Stimulated activated CD4-positive, alpha-beta T cell treated with anti-CD3 and anti-CD28 coated beads, Interleukin-1b, Interleukin-23, amount 100 ng/mL, for 4 hours (primary cell): ENCODE results near the gene PHF20.
A peak's percentile ranks its signal among the peaks of the same experiment; 100 is the strongest.
"Not testable (repeated sequence)": the region's sequence is repeated elsewhere in the genome, so short reads cannot be mapped to it uniquely, and the experiment has no call there.

Source experiments
- DNase-seq, 2 donors: peaks; one replicate each; pipeline ENCODE4 v3.0.0-alpha.2; 2020; ENCODE audit warnings: low read depth in 2 of 2

PHF20 gene

GRCh38 chr20:35920523-35920922 is 148.7 kb downstream of the PHF20 start:
- no peak for DNase-seq

- no peak for DNase-seq
Measured at GRCh38 chr20:35929301-35929700, 157.5 kb downstream of the PHF20 start.

- no peak for DNase-seq
Measured at GRCh38 chr20:35934050-35934449, 162.2 kb downstream of the PHF20 start.

- no peak for DNase-seq
Measured at GRCh38 chr20:35939264-35939663, 167.4 kb downstream of the PHF20 start.

GRCh38 chr20:35941620-35942019 is 169.8 kb downstream of the PHF20 start:
- DNase-seq: no peak

- no peak for DNase-seq
Measured at GRCh38 chr20:35942243-35942642, 170.4 kb downstream of the PHF20 start.

GRCh38 chr20:35947489-35947888 is 175.7 kb downstream of the PHF20 start:
- no peak for DNase-seq

- DNase-seq: no peak
Measured at GRCh38 chr20:35947907-35948306, 176.1 kb downstream of the PHF20 start.

GRCh38 chr20:35950093-35950492 is 178.3 kb downstream of the PHF20 start:
- no peak for DNase-seq

- not testable (repeated sequence) for DNase-seq
Measured at GRCh38 chr20:35952080-35952479, 180.3 kb downstream of the PHF20 start.

GRCh38 chr20:35952480-35953386 is 180.9 kb downstream of the PHF20 start:
- no peak for DNase-seq

GRCh38 chr20:35953387-35954199 is 181.8 kb downstream of the PHF20 start:
- peak; percentile 34 to 49 for DNase-seq

- peak; percentile 91 to 93 for DNase-seq
Measured at GRCh38 chr20:35954200-35954906, 182.5 kb downstream of the PHF20 start, which contains the start of gene SCAND1. Gene SCAND1, minus strand, starts transcription at chr20:35954502. Its CDS starts 218 bp downstream, at chr20:35954284.

- peak in 1 of 2 donors; percentile 15 for DNase-seq
Measured at GRCh38 chr20:35954907-35955251, 183.1 kb downstream of the PHF20 start.

GRCh38 chr20:35956616-35957015 is 184.8 kb downstream of the PHF20 start:
- no peak for DNase-seq

- DNase-seq: not testable (repeated sequence)
Measured at GRCh38 chr20:35959291-35959690, 187.5 kb downstream of the PHF20 start.

- no peak for DNase-seq
Measured at GRCh38 chr20:35963878-35964277, 192.1 kb downstream of the PHF20 start.

GRCh38 chr20:35967979-35968640 is 196.3 kb downstream of the PHF20 start, which contains the start of gene CNBD2:
Gene CNBD2, plus strand, starts transcription at chr20:35968590. Its CDS starts 173 bp downstream, at chr20:35968763.
- DNase-seq: no peak

GRCh38 chr20:35968930-35969329 is 197.1 kb downstream of the PHF20 start:
- DNase-seq: no peak

- no peak for DNase-seq
Measured at GRCh38 chr20:35971981-35972380, 200.2 kb downstream of the PHF20 start.

- DNase-seq: no peak
Measured at GRCh38 chr20:35972462-35972861, 200.6 kb downstream of the PHF20 start.
